Activated naive CD4-positive, alpha-beta T cell treated with anti-CD3 and anti-CD28 coated beads, Interleukin-2, amount 50 U/mL, for 72 hours (primary cell): Measurements from ENCODE around the gene ZFP57. TPM values are rescaled to one million over a fixed set of nuclear protein-coding genes. Genes with fewer than 3 reads are reported as not detected.
A peak's percentile ranks its signal among the peaks of the same experiment; 100 is the strongest.

Experiments used
- ATAC-seq, 2 donors: fragments of 150-1000 bp; cut with Tn5 transposase; 2 replicates each; pipeline ENCODE4 v1.10.0; 2021; ENCODE audit warnings: mild to moderate bottlenecking in 2 of 2, moderate library complexity in 2 of 2
- DNase-seq, 2 donors: peaks; one replicate each; pipeline ENCODE4 v3.0.0; 2021 to 2022; ENCODE audit warnings: low spot score in 2 of 2
- H3K27ac Mint-ChIP-seq, 2 donors: one replicate each; pipeline ENCODE4 v1.8.0; 2022; ENCODE audit warnings: mild to moderate bottlenecking in 2 of 2, mixed read lengths in 2 of 2
- H3K36me3 Mint-ChIP-seq, 2 donors: one replicate each; pipeline ENCODE4 v1.8.0; 2022; ENCODE audit warnings: mixed read lengths in 2 of 2
- H3K9me3 Mint-ChIP-seq, 2 donors: one replicate each; pipeline ENCODE4 v1.8.0; 2022; ENCODE audit warnings: mixed read lengths in 2 of 2
- total RNA-seq, 2 donors: library from RNA; stranded (reverse); gene quantifications; one replicate each; pipeline ENCODE4 v1.2.3, GENCODE V29; 2022

Gene ZFP57
- total RNA-seq, 2 donors from 2014 or later: 5.9 TPM; not detected in 1

DNA sequence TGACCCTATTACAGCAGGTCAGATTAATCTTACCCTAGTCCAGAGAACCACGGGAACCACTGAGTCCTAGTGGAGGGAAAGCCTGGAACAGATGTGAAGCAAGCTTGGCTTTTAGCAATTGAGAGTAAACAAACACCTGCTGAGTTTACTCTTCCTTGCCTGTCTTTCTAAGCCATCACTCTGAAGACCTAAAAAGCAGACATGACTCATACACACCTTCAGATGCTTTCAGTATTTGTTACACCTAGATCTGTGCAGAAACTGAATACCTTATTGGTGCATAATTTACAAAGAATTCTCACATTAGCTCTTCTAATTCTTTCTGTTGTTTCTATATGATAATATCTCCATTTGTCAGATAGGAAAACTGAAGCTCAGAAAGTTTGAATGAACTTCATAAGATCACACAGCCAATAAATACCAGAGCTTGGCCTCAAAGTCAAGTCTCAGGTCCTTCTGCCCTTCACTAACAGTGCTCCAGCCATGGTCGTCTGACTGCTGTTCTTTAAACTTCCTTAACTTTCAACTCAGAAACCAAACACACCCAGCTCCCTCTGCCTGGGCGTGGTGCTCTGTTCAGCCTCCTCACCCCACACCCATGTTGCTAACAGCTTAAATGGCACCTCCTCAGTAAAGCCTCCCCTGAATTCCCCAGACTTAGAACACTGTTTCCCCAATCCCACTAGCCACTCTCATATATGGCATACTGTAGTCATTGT, 39.4 kb downstream of the ZFP57 start:
- peak; percentile 68 to 96 for ATAC-seq
- Mint-ChIP-seq H3K36me3 (no peaks in the 10 kb centered on the region), H3K27ac (peak overlapping the region; percentile 10 to 46), H3K9me3 (no peaks in the 10 kb centered on the region)
- no peak for DNase-seq

DNA sequence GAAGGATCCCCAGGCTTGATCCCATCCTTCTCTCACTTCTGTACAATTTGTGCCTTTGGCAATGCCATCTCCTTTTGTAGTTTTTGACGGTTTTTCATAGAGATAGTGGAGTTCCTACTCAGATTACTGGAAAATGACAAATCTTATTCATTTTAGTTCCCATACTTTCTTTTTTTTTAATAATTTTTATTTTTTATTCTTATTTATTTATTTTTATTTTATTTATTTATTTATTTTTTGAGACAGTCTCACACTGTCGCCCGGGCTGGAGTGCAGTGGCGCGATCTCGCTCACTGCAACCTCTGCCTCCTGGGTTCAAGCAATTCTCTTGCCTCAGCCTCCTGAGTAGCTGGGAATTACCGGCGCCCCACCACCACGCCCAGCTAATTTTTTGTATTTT, 43.7 kb downstream of the ZFP57 start:
- Mint-ChIP-seq H3K27ac (no peak overlapping the region), H3K36me3 (no peaks in the 10 kb centered on the region), H3K9me3 (no peaks in the 10 kb centered on the region)
- DNase-seq (no peak), ATAC-seq (no peak)

DNA sequence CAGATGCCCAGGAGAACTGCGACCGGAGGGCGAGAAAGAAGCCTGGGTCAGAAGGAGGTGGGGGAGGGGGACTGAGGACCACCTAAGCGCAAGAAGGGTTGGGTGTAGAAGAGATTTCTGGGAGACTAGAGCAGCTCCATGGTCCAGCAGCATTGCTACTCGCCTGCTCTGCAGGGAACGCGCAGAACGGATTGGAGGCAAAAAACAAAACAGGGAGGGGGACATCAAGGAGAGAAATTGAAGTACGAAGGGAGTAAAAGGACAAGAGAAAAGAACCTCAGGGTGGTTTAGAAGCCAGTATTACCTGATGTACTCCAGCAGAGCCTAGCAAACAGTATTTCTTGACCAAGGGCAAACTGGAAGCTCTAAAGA, 47.4 kb downstream of the ZFP57 start:
- H3K36me3 Mint-ChIP-seq: no peaks in the 10 kb centered on the region
- no peak for ATAC-seq
- peak overlapping the region in 1 of 2 donors; percentile 8 for H3K27ac Mint-ChIP-seq
- no peaks in the 10 kb centered on the region for H3K9me3 Mint-ChIP-seq
- DNase-seq: no peak

DNA sequence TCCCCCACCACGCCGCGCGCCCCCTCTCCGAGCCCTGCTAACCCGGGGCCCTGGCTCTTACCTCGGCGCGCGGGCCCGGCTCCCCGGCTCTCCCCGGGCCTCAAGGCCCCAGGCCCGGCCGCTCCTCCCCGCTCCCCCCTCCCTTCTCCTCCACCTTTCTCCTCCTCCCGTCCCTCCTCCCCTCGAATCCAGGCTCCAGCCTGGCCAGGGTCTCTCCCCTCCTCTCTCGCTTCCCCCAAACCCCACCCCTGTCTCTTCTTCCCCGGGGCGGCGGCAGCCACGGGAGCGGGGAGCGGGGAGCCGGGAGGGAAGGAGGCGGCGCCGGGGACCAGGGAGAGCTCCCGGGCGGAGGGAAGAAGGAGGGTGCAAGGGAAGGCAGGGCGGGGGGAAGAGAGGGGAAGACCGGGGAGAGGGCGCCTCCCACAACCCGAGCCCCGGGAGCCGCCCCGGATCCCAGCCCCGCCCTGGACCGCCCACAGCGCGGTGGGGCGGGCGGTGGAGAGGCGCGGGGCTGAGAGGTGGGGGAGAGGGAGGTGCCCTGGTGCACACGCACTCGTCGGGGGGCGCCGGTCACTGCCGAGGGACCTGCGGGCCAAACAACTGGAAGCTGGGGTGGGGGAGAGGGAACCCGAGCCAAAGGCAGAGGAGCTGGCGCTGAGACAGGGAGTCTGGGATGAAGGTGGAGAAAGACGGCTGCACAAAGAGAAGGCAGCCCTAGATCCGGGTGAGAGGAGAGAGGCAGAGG, 48.0 kb downstream of the ZFP57 start, which contains the start of gene GABBR1:
GABBR1 (minus strand) TSS at position 395 of the 745 bp plus-strand sequence. CDS start 798 bp downstream, outside the sequence.
- peak within 1 kb of the TSS; percentile 73 to 83 for H3K27ac Mint-ChIP-seq
- peak; percentile 86 to 90 for ATAC-seq

DNA sequence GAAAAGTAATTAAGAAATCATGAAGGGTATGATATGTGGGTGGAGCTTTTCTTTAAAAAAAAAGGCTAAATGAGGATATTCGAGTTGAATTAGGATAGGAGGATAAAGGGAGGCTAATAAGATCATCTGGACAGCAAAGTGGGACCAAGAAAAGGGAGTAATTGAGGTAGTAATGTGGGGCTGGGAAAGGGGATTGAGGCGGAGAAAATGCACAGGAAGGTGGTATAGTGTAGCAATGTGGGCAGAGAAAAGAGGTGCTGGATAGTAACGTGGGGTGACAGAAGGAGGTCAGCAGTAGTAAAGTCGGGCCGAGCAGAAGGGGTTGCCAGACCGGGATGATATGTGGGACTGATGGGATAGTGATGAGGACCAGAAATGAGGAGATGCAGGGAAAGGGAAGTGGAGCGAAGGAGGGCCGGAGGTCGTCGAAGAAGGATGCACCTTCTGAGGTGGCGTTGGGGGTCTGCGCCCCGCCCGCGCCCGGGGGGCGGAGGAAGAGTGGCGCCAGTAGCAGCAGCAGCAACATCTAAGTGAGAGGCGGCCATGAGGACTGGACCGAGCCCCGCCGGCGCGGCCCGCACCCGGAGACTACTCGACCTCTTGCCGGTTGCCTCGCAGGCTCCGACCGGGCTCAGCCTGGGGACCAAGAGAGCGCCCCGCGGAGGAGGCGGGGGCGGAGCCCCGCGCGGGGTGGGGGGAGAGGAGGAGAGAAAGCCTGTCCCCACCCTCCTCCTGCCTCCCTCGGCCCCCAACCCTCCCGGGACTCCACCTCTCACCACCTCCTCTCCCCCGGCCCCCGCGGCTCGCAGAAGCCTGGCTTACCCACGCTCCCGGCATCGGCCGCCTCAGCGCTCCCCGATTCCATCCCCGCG, 48.9 kb downstream of the ZFP57 start:
- DNase-seq (peak in 1 of 2 donors; percentile 55), ATAC-seq (peak; percentile 46 to 53)
- peak overlapping the region; percentile 73 to 83 for H3K27ac Mint-ChIP-seq
- no peaks in the 10 kb centered on the region for H3K9me3 Mint-ChIP-seq
- no peaks in the 10 kb centered on the region for H3K36me3 Mint-ChIP-seq

More for the DNA sequence above, 48.0 kb downstream of the ZFP57 start, which contains the start of gene GABBR1:
- H3K9me3 Mint-ChIP-seq: no peaks in the 10 kb centered on the region
- DNase-seq: peak; percentile 70 to 80
- no peaks in the 10 kb centered on the region for H3K36me3 Mint-ChIP-seq

DNA sequence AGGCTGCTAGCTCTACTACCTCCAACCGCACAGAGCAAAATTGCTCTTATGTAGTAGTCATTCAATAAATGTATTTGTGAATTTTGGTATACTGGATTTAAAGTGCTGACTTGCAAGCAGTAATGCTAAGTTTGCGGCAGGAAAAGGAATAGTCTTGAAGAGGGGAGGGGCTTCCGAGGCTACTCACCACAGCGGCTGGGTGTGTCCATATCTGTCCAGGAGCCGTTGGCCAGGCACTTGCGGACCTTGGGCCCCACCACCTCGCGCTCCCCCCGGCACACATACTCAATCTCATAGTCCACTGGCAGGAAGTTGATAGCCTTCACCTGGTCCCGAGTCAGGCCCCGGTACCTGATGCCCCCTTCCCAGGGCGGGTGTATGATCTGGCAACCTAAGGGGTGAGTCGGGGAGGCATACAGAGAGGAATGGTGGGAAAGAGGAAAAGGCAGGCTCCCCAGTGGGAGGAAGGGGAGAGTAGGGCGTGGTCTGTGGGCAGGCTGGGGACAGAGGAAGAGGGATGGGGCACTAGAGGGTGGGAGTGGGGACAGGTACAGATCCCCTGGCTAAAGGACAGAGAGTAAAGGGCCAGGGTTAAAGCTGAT, 49.6 kb downstream of the ZFP57 start:
- ATAC-seq: no peak
- no peaks in the 10 kb centered on the region for H3K9me3 Mint-ChIP-seq
- DNase-seq: no peak
- H3K27ac Mint-ChIP-seq: peak overlapping the region; percentile 73 to 83
- no peaks in the 10 kb centered on the region for H3K36me3 Mint-ChIP-seq

DNA sequence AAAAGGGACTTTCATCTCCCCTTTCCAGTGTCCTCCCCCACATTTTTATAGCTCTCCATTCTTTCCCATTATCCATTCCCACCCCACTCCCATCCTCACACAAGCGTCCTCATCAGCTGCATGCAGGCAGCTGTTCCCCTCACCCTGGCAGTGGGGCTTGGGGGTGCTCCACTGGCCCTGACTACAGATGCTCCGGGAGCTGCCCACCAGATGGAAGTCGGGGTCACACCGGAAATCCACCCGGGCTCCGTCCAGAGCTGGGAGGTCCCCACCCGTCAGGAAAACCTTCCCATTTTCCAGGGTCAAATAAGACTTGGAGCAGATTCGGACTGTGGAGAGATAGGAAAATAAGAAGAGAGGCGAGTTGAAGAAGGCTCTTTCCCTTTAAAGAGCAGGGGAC, 50.6 kb downstream of the ZFP57 start:
- ATAC-seq: no peak
- Mint-ChIP-seq H3K36me3 (no peaks in the 10 kb centered on the region), H3K27ac (no peak overlapping the region), H3K9me3 (no peaks in the 10 kb centered on the region)
- DNase-seq: no peak

DNA sequence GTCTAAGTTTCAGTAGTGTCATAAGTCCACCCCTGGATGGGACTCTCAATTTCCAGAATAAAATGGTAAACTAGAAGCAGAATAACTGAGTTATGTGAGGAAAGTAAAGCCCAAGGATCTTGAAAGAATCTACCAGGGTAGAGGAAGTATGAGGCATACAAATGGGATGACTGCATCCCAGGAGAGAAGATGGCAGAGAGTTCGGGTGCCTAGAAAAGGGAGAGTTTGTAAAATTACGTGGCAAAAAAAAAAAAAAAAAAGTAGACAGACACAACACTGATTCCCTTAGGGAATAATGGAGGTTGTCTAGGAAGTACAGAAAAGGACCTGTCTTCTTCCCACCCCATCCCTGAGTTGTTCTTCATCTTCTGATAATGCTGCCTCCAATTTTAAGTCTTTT, 51.4 kb downstream of the ZFP57 start:
- Mint-ChIP-seq H3K36me3 (no peaks in the 10 kb centered on the region), H3K9me3 (no peaks in the 10 kb centered on the region), H3K27ac (no peak overlapping the region)
- no peak for DNase-seq
- no peak for ATAC-seq

DNA sequence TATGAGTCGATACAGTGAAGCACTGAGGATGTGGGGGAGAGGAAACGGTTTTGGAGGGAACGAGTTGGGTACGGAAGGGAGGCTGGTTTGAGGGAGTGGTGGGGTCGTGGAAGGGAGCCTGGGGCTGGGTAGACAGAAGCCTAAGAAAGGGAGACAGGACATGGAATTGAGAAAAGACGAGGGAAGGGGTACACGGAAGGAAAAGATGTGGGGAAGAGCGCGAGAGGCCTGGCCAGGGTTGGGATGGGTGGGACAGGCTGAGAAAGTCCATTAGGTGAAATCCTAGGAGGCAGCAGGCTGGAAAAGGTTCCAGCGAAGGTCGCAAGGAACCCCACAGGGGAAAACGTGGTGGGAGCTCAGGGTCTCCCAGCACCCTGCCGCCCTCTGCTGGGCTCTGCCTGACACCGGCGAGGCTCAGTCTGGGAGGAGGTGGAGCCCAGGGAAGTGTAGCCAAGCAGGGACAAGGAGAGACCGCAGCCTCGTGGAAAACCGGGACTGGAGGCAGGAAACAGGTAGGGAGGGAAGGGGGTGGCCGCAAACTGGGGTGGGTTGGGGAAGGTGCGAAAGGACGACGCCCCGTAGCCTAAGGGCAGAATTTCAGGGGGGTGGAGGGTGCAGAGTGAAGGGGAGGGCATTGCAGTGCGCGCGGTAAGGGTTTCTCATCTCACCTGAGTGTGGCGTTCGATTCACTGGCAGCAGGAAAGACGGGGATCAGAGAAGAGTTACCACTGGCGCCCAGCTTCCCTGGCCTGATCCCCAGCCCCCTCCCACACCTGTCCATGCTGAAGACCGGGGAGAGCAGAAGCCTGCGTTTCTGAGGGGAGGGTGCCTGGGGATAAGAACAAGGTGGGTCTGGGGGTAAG, 52.3 kb downstream of the ZFP57 start:
- no peaks in the 10 kb centered on the region for H3K36me3 Mint-ChIP-seq
- ATAC-seq (peak; percentile 56 to 60), DNase-seq (peak; percentile 61 to 68)
- no peaks in the 10 kb centered on the region for H3K9me3 Mint-ChIP-seq
- H3K27ac Mint-ChIP-seq: peak overlapping the region; percentile 59 to 73

DNA sequence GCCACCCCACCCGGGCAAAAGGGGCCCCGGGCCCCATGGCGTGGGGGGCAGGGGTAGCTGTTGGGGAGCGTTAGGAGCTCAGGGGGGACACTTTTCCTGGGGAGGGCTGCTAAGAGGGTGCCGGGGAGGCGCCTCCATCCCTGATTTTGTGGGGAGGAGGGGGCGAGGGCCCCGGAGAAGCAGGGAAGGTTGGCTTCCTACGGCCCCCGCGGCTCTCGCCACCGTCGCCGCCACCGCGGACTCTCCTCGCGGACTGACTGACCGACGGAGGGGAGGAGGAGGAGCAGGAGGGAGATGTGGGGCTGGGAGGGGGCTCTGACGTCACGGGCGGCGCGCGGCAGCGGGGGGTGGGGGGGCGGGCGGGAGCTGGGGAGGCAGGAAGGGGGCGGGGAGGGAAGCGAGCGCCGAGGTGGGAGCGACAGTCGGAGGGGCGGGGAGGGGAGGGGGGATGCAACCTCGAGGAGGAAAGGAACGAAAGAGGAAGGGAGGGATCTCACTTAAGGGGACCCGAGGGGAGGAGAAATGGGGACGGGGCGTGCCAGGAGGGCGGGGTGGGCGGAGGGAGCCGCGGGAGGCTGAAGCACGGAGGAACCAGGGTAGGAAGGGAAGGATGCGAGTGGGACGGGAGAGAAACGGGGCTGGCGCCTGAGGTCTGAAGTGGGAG, 53.1 kb downstream of the ZFP57 start:
- peak overlapping the region; percentile 59 to 73 for H3K27ac Mint-ChIP-seq
- no peak for DNase-seq
- ATAC-seq: peak; percentile 14 to 43
- no peaks in the 10 kb centered on the region for H3K36me3 Mint-ChIP-seq
- no peaks in the 10 kb centered on the region for H3K9me3 Mint-ChIP-seq

DNA sequence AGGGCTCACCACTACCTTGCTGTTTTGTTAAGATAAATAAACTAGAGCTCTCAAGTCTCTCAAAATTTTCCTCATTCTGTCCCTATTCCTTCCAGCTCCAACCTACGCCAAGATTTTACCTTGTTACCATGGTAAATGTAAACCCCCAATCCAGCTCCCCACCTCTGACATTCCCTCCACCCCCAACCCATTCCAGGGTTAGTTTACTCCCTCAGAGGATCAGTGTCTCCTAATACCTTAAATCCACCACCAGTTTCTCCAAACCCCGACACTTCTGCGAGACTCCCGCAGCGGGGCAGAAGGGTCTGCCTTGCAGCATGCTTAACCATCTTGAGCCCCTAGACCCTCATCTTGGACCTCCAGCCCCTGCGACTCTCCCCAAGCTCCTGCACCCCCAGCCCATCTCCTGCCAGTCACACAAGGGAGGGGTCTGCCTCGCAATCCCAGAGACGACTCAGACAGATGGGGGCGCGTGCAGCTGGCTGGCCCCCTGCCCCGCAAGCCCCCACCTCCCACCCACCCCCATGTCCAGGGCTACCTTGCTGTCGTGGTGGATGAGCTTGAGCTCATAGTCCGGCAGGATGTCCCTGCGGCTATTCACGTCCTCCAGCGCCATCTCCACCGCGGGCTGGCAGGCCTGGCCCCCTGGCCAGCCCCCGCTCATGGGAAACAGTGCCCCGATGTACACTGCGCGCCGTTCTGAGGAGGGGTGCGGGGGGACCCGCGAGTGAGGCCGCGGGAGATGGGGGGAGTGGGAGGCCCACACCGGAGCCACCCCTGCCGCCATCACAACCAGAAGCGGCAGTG, 53.8 kb downstream of the ZFP57 start:
- Mint-ChIP-seq H3K27ac (no peak overlapping the region), H3K36me3 (no peaks in the 10 kb centered on the region), H3K9me3 (no peaks in the 10 kb centered on the region)
- ATAC-seq: no peak
- DNase-seq: no peak

DNA sequence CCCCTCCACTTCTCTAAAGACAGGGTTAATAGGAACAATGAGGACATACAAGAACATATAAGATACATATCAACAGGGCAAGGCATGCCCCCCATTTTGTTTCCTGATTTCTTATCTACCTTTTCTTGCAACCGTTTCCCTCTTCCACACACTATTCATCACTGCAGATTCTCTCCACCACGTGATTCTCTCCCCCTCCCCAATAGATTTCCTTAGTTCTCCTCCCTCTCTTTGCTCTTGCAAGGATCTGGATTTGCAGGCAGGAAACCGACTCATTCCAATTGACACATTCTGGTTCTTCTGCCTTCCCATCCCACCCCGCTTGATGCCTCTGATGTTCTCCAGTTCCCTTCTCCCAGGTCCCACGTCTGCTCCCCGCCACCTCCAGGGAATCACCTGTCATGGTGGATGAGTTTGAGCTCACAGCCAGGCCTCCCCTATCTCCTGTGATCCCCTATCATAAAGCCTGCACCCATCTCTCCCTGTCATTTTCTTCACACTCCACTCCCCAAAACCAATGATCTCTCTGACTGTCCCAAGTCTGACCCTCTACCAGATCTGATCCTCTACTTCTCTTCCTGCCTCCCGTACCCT, 55.5 kb downstream of the ZFP57 start:
- Mint-ChIP-seq H3K9me3 (no peaks in the 10 kb centered on the region), H3K27ac (no peak overlapping the region), H3K36me3 (no peaks in the 10 kb centered on the region)

DNA sequence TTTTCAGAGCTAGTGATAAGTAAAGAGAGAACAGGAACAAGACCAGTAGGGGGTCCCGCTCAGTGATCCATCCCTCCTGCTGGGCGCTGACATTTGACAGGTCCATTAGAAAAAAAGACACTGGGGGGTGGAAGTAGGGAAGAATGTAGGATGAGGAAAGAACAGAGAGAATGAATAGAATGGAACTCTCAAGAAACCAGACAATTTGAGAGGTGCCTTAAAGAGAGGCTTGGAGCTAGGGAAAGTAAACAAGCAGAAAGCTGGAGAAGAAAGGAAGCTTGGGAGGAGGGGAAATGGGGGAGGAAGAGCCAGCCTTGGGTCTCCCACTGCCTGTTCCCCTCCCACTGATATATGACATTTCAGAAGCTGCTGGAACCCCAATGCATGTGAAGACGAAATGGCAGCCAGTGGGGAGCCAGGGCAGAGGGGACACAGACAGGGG, 56.4 kb downstream of the ZFP57 start:
- ATAC-seq (no peak), DNase-seq (no peak)
- no peaks in the 10 kb centered on the region for H3K9me3 Mint-ChIP-seq
- no peaks in the 10 kb centered on the region for H3K36me3 Mint-ChIP-seq
- no peak overlapping the region for H3K27ac Mint-ChIP-seq

More for the DNA sequence above, 55.5 kb downstream of the ZFP57 start:
- DNase-seq (no peak), ATAC-seq (no peak)
